D721Med (cell line): ENCODE results near the gene CYP4B1.

ENCODE experiments used
- DNase-seq: peaks from one replicate; pipeline ENCODE4 v3.0.0; 2011; ENCODE audit warnings: low spot score; ENCODE audit not compliant: insufficient read length
- FAIRE-seq: peaks from 2 replicates; lab custom pipeline; 2011; peaks lifted over from hg19 to GRCh38; lab: Jason Lieb, UNC
- CTCF ChIP-seq: IDR thresholded peaks from 2 replicates; pipeline ENCODE4 v1.5.1; 2012; ENCODE audit warnings: mild to moderate bottlenecking, control low read depth; ENCODE audit not compliant: insufficient read depth; ENCODE audit errors: missing control alignments

CYP4B1 gene

GRCh38 chr1:46804027-46804889, 5.4 kb downstream of the CYP4B1 start:
- DNase-seq (no peak), FAIRE-seq (no peak)
- no peak for TF ChIP-seq CTCF

GRCh38 chr1:46804926-46805325, 6.1 kb downstream of the CYP4B1 start:
- FAIRE-seq (no peak), DNase-seq (no peak)
- no peak for TF ChIP-seq CTCF

DNA sequence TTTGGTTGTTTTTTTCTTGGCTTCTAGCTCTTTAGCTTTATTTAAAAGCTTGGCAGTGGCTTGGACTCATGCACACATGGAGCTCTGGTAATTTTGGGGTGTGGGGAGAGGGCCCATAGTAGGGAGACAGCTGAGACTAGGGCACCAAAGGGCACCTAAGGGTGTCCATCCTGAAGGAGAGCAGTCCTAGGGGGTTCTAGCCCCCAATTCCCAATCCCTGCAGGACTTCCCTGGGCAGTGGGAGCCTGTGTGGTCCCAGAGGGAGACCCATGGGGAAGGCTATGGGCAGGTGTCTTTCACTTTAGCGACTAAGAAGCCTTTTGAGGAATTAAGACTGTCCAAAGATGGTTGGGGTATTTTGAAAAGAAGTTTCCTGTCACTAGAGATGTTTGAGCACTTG, 6.9 kb downstream of the CYP4B1 start:
- DNase-seq = no peak
- no peak for TF ChIP-seq CTCF
- no peak for FAIRE-seq

GRCh38 chr1:46806196-46807020, 7.6 kb downstream of the CYP4B1 start:
- DNase-seq (no peak), FAIRE-seq (no peak)
- TF ChIP-seq CTCF = no peak

DNA sequence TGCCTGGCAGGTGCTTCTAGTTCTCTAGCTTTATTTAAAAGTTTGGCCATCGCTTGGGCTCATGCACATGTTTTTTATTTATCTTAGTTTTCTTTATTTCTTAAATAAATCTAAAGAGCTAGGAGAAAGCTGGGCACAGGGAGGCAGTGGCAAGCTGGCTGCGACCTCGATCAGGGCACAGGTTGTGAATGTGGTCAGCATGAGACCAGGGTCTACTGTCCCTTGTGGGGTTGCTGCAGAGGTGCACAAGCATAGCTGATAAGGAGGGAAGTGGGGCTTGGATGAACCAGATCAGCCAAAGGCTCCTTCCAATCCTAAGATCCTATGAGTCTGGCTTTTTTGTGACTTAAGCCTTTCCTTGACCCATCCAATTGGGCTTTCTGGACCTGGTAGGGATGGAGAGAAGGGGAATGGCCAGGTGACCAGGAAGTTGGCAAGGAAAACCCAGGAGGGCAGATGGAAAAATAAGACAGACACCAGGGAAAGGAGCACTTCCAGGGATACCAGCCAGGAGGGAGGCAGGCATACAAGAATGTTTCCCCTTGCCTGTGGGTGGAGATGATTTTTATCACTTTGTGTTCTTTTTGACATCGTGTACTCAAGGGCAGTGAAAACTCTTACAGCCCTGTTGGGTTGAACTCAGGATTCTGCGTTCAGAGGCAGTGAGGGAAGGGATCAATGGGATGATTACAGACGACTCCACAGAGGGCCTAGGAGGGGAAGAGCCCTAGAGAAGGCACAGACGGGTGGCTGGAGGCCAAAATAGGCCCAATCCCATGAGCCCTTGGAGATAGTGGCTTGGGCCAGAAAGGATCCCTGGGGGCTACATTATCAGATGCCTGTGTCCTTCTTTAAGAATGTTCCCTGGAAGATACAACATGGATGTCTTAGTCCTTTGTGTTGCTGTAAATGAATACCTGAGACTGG, 8.5 kb downstream of the CYP4B1 start:
- no peak for FAIRE-seq
- no peak for TF ChIP-seq CTCF
- no peak for DNase-seq

GRCh38 chr1:46809071-46809470, 10.2 kb downstream of the CYP4B1 start:
- TF ChIP-seq CTCF = no peak
- FAIRE-seq (no peak), DNase-seq (no peak)
